VCaP (cell line): Measurements from ENCODE around the gene WSB2.
"Not testable (repeated sequence)": the region's sequence is repeated elsewhere in the genome, so short reads cannot be mapped to it uniquely, and the experiment has no call there.

Experiments used
- H3K27ac ChIP-seq: fragments of 450-650 bp; 2 replicates; pipeline ENCODE4 v1.5.1; 2017
- CTCF ChIP-seq: fragments of 450-650 bp; conservative IDR thresholded peaks from 2 replicates; pipeline ENCODE4 v1.5.1; 2017; ENCODE audit warnings: mild to moderate bottlenecking, moderate library complexity

The WSB2 gene

GRCh38 chr12:118010903-118011302, 50.1 kb downstream of the WSB2 start:
- no peak for TF ChIP-seq CTCF
- H3K27ac ChIP-seq, result no peak overlapping the region

- H3K27ac ChIP-seq, result not testable (repeated sequence)
Measured at GRCh38 chr12:117999806-118000205, 61.2 kb downstream of the WSB2 start.

- no peak overlapping the region for H3K27ac ChIP-seq
- TF ChIP-seq CTCF, result no peak
Measured at GRCh38 chr12:117998719-117999118, 62.3 kb downstream of the WSB2 start.

DNA sequence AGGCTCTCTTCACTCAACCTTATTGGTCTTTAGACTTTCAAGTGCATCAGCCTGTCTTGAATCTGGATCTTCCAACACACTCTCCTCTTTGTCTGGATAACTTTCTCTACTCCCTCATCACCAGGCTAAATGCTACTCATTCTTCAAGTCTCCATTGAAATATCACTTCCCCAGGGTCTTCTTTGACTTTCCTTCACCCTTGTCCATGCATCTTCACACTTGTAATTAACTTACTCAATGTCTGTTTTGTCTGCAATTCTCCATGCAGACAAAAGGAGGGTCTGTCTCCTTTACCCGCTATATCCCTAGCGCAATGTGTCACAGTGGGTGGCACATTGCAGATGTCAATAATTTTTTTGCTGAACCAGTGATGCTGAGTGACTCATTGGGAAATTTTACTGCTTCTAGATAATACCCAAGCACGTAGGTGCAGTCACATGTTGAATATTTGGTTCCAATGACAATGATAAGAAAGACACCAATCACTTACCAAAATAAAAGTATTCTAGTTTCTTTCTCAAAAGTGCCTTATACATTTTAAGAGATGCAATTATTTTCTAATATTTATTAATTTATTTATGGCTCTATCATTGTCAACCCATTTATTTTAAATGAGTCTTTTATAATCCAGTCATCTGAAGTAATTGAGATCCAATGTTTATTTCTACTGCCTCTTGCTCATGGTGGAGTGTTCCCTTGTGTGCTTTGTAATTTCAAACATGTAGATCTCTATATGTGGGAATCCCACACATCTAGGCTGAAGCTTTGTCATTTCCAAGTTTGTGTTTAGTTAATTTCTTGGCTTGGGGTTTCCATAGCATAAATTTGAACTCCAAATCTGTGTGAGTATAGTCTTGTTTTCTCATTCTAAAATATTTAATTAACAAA, 66.2 kb downstream of the WSB2 start:
- no peak overlapping the region for H3K27ac ChIP-seq
- no peak for TF ChIP-seq CTCF

- H3K27ac ChIP-seq, result no peak overlapping the region
- no peak for TF ChIP-seq CTCF
Measured at GRCh38 chr12:117986705-117987469, 74.1 kb downstream of the WSB2 start.

DNA sequence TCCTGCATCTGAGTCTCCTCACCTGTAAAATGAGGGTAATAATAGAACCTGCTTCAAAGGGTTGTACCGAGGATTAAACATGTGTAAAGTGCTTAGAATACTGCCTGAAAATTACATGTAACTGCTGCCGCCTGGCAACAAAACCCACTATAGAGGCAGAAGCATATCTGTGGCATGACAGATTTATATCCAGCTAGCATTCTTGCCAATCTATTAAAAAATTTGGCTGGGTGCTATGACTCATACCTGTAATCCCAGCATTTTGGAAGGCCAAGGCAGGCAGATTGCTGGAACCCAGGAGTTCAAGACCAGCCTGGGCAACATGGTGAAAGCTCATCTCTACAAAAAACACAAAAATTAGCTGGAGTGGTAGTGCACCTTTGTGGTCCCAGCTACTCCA, 75.8 kb downstream of the WSB2 start:
- no peak for TF ChIP-seq CTCF
- H3K27ac ChIP-seq, result no peak overlapping the region
